ENCODE results near the gene KCNMA1.

Gene KCNMA1

DNA sequence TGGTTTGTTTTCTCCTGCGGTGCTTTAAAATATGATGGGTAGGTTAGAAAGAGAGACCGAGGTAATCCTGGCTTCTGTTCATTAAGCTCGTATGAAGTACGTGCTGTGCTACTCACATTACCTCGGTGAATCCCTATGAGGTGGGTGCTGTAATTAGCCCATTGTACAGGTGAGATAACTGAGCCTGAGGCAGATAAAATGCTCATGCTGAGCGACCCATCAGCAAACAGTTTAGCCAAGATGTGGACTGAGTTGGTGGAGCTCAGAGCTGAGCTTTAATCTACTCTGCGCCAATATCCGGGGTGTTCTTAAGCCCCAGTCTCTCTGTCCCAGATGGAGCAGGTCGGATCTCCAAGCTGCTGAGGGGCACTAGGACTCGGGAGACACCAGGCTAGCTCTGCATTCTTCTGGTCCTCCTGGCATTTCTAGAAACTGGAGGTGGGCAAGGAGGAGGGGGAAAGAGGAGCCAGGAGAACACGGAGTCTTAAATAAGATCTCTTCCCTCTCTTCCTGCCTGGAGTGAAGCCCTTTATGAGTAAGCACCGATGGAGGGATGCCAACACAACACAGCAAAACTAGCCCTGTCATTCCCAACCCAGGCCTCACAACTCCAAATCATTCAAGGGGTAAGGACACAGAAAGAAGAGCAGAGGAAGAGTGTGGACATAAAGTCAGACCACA, 458.5 kb downstream of the KCNMA1 start:
- no peak overlapping the region for H3K4me3 ChIP-seq (ENCODE audit: low read length)
- no peak for TF ChIP-seq ZNF274 (IDR thresholded peaks at IDR 0.05; ENCODE audit: low read depth, low read length)

GRCh38 chr10:77177589-77177988, 460.0 kb downstream of the KCNMA1 start:
- H3K4me3 ChIP-seq (ENCODE audit: low read length), result no peak overlapping the region

GRCh38 chr10:77177161-77177560, 460.4 kb downstream of the KCNMA1 start:
- H3K4me3 ChIP-seq (ENCODE audit: low read length), result no peak overlapping the region
- TF ChIP-seq ZNF274 (IDR thresholded peaks at IDR 0.05; ENCODE audit: low read depth, low read length), result no peak

More at GRCh38 chr10:77177589-77177988, 460.0 kb downstream of the KCNMA1 start:
- no peak for TF ChIP-seq ZNF274 (IDR thresholded peaks at IDR 0.05; ENCODE audit: low read depth, low read length)

DNA sequence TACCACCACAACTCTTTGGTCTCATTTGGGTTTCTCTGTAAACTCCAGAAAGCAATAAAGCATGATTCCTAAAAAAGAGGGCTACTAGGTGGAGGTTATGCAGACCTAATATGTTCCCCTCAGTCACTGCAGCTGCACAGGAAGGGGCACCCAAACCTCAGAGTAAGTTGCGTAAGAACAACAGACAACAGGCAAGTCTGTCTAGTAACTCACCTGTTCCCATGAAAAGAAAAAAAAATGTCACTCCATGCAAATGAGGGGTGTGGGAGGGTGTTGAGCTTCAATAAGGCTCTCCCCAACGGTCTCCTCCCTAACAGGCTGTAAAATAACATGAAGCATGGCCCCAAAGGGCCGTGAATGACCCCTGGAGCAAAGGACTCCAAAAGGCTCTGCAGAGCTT, 461.4 kb downstream of the KCNMA1 start:
- TF ChIP-seq ZNF274 (IDR thresholded peaks at IDR 0.05; ENCODE audit: low read depth, low read length), result no peak
- no peak overlapping the region for H3K4me3 ChIP-seq (ENCODE audit: low read length)

DNA sequence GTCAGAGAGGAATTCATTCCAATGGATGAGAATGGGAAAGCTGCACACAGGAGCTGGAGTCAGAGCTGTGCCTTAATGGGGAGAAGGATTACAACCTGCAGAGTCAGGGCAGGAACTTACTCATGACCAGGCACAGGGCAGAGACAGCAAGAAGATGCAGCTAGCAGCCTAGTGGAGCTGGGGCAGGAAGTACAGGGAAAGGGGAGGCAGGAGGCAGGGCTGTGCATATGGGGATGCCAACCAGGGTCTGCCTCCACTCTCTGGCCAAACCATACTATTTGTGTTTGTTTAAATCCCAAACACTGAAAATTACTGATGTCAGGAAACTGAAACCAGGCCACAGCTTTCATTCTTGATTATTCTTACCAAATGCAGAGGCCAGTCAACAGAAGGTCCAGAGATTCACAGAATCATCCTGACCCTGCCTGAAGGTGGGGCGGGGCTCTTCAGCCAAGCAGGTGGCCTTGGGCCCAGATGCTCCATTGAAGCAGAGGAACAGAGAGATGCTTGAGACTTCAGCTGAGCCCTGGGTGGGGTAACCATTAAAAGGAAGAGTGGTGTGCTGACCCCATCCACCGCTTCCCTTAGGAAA, 461.9 kb downstream of the KCNMA1 start:
- no peak overlapping the region for H3K4me3 ChIP-seq (ENCODE audit: low read length)
- TF ChIP-seq ZNF274 (IDR thresholded peaks at IDR 0.05; ENCODE audit: low read depth, low read length), result no peak

DNA sequence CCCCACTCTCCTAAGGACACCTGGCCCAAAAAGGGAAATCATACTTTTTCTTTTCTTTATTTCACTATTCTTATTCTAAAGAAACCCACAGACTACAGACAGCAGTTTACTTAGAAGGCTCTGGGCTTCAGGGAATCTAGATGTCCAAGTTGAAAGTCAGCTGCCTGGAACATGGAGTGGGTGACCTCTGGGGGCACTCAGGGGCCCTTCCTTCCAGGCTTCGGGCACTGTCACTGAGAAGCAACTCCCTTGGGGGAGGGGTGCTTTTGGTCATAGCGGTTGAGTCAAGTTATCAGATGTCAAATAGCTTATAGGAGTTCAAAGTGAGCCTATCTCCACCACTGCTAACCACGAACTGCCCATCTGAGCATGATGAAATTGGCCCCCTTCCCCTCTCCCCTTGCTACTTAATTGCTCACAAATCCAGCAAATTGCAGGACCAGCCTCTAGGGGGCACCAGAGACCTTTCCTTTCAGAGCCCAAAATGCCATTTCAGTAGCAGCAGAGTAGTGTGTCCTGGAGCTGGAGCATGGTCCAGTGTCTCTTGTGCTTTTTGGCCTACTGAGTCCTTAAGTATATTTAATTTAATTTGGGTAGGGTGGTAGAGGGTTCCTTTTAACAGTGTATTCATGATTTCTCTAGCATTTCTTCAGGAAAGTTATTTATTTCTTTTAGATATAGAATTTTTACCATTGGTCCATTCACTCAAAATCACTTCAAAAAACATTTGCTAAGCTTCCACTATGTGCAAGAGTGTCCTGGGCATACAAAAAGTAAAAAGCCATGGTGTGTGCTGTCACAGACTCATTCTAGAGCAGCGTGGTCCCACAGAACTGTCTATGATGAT, 463.8 kb downstream of the KCNMA1 start:
- TF ChIP-seq ZNF274 (IDR thresholded peaks at IDR 0.05; ENCODE audit: low read depth, low read length), result no peak
- no peak overlapping the region for H3K4me3 ChIP-seq (ENCODE audit: low read length)

DNA sequence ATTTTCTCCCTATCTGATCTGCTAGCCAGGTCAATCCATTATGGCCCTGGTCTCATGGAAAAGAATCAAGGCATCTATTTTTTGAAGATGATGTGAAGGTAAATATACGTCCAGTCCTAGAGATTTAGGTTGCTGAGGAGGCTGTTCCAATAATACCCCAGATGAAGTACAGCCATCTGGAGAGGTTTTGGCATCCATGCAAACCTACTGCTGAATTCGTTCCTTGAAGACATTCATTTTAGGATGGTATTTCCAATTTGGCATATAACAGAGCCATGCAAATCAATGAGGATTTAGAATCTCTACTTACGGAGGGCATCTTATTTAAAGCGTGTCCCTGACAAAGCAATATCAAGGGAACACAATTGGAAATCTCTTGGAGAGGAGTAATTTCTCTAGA, 465.5 kb downstream of the KCNMA1 start:
- TF ChIP-seq ZNF274 (IDR thresholded peaks at IDR 0.05; ENCODE audit: low read depth, low read length), result no peak
- no peak overlapping the region for H3K4me3 ChIP-seq (ENCODE audit: low read length)

DNA sequence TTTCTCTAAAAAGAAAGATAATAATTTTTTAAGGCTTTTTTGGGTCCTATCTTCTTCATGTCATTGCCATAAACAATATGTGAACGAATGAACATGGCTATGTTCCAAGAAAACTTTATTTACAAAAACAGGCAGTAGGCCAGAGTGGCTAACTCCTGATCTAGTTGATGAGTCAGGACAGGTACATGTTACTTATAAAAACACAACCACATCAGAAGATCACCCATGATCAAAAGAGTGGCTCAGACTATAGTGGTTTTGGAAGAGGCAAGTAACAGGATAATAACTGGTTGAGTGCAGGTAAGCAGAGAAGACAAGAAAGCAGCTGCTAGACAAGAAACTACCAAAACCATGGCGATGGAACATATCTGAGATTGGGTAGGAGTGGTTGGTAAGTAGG, 468.7 kb downstream of the KCNMA1 start:
- no peak overlapping the region for H3K4me3 ChIP-seq (ENCODE audit: low read length)
- TF ChIP-seq ZNF274 (IDR thresholded peaks at IDR 0.05; ENCODE audit: low read depth, low read length), result no peak

DNA sequence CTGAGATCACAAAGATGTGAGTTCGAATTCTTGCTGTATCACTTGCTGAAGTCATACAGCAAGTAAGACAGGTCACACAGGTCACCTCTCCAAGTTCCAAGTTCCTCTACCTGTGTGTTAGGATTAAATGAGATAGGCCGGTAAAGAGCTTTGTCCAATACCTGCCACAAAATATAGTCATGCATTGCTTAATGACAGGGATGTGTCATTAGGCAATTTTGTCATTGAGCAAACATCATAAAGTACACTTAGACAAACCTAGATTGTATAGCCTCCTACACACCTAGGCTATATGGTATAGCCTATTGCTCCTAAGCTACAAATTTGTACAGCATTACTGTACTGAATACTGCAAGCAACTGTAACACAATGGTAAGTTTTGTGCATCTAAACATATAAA, 469.4 kb downstream of the KCNMA1 start:
- no peak overlapping the region for H3K4me3 ChIP-seq (ENCODE audit: low read length)
- TF ChIP-seq ZNF274 (IDR thresholded peaks at IDR 0.05; ENCODE audit: low read depth, low read length), result no peak

DNA sequence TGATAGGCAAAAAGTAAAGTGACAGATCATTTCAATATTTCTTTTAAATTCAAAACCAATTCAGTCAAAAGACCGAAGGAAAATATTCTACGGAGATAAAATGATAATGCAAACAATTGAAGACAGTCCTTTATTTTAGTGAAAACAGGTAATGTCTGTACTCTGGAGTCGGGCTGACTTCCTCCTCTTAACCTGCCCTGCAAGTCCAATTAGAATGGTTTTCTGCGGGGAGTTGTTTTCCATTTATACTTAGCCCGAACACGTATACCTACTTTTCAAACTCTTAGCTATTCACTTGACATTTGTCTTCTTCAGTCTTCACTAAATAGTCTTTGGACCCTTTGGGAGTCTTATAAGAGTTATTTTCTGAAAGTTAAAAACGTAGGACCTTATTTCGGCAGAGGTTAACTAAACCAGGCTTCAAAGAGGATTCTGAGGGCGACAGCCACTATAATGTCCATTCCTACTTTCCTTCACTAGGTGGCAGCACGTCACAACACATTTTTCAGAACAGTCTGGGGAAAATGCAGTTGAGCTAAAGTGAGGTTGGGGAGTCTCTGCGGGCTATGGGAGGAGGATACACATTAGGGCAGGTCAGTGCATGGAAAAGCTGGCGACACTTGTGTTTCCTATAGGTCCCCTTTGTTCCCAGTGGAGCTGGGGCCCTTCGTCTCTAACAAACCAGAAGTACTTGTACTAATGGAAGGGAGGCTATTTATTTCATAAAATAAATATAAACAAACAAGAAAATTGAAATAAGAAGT, 472.0 kb downstream of the KCNMA1 start:
- no peak overlapping the region for H3K4me3 ChIP-seq (ENCODE audit: low read length)
- no peak for TF ChIP-seq ZNF274 (IDR thresholded peaks at IDR 0.05; ENCODE audit: low read depth, low read length)

DNA sequence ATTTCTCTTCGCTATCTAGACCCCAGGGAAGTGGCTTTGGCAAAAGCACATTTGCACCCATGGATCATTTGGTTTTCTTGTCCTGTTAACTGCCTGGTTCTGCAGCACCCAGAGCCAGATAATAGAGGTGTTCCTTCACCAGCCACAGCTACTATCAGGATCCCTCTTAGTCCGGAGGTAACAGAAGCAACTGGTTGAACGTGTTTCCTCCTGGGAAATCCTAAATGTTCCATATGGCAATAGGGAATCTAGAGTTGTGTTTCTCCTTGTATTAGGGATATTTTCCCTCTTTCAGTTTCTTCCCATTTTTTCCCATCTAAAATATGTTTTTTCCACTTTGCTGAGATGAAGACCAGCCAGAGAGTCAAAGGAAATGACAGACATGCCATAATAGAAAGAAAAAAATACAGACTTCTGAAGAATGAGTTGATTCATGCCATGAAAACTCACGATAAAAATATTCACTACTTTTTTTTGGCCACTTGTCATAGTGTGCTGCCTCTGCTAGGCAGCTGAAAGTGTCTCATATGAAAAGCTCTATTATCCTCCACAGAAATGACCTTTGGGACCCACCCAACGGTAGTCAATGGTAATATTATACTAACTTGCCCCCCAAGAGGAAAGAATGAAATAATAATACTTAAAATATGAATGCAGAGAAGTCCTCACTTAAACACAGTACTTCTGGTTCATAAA, 472.8 kb downstream of the KCNMA1 start:
- no peak for TF ChIP-seq ZNF274 (IDR thresholded peaks at IDR 0.05; ENCODE audit: low read depth, low read length)
- no peak overlapping the region for H3K4me3 ChIP-seq (ENCODE audit: low read length)

GRCh38 chr10:77163670-77164348, 473.8 kb downstream of the KCNMA1 start:
- TF ChIP-seq ZNF274 (IDR thresholded peaks at IDR 0.05; ENCODE audit: low read depth, low read length), result no peak
- H3K4me3 ChIP-seq (ENCODE audit: low read length), result no peak overlapping the region

- H3K4me3 ChIP-seq (ENCODE audit: low read length), result no peak overlapping the region
- no peak for TF ChIP-seq ZNF274 (IDR thresholded peaks at IDR 0.05; ENCODE audit: low read depth, low read length)
Observed at GRCh38 chr10:77162697-77163096, 474.9 kb downstream of the KCNMA1 start.
